K562 (cell line): ENCODE measurements around the gene DNM1. TPM values are rescaled to one million over a fixed set of nuclear protein-coding genes. Genes with fewer than 3 reads are reported as not detected.

ENCODE experiments used
- C11orf30 ChIP-seq: fragments of 450-650 bp; IDR thresholded peaks from 2 replicates; pipeline ENCODE4 v1.6.1; 2016; ENCODE audit warnings: low read depth, mild to moderate bottlenecking
- CHD4 ChIP-seq: fragments of 200-600 bp; sonication (generic); IDR thresholded peaks from 3 replicates; pipeline ENCODE4 v1.6.1; 2012; ENCODE audit warnings: low read depth, mild to moderate bottlenecking, mixed read lengths, low read length, inconsistent platforms; ENCODE audit not compliant: insufficient read depth, insufficient replicate concordance, poor library complexity, severe bottlenecking
- ETV1 ChIP-seq: fragments of 450-650 bp; conservative IDR thresholded peaks from 2 replicates; pipeline ENCODE4 v1.6.1; 2016; ENCODE audit warnings: missing genetic modification characterization, control low read depth, low read depth, missing compliant biosample characterization
- HDAC8 ChIP-seq: fragments of 450-650 bp; IDR thresholded peaks from 2 replicates; pipeline ENCODE4 v1.6.1; 2016; ENCODE audit warnings: mild to moderate bottlenecking, missing genetic modification characterization, moderate library complexity, missing compliant biosample characterization
- HEY1 ChIP-seq: fragments of 250-450 bp; sonication (Bioruptor Pico); IDR thresholded peaks from 2 replicates; pipeline ENCODE4 v1.5.0; 2020; ENCODE audit warnings: mild to moderate bottlenecking, moderate library complexity, borderline replicate concordance
- HMG20B ChIP-seq: fragments of 250-450 bp; sonication (Bioruptor Pico); IDR thresholded peaks from 2 replicates; pipeline ENCODE4 v1.5.0; 2021; ENCODE audit warnings: mild to moderate bottlenecking
- JUN ChIP-seq, 2 experiments: sonication (generic) in 1 of 2; formaldehyde crosslinking in 1 of 2; IDR thresholded peaks; 2 replicates each; pipeline versions ENCODE4 v1.6.1 to v1.8.0; 2012 to 2022; ENCODE audit warnings: borderline replicate concordance in 2 of 2, mild to moderate bottlenecking in 2 of 2, improper control_type of control experiment in 1 of 2, low read depth in 1 of 2, low read length in 1 of 2, missing genetic modification reagents in 1 of 2
- KLF6 ChIP-seq: fragments of 250-450 bp; sonication (Bioruptor Pico); IDR thresholded peaks from 2 replicates; pipeline ENCODE4 v1.4.0; 2020; ENCODE audit warnings: mild to moderate bottlenecking, moderate library complexity, borderline replicate concordance
- MAZ ChIP-seq, 2 experiments: fragments of 450-650 bp in 1 of 2; sonication (generic) in 1 of 2; formaldehyde crosslinking; IDR thresholded peaks in 1 of 2; conservative IDR thresholded peaks in 1 of 2; 2 replicates each; pipeline versions ENCODE4 v1.4.0 to v1.5.0; 2020; ENCODE audit warnings: mild to moderate bottlenecking in 1 of 2, missing genetic modification reagents in 1 of 2
- MCM2 ChIP-seq: fragments of 450-650 bp; IDR thresholded peaks from 2 replicates; pipeline ENCODE4 v1.6.1; 2017; ENCODE audit warnings: low read depth, mild to moderate bottlenecking
- NR4A1 ChIP-seq, 2 experiments: fragments of 250-450 bp in 1 of 2; fragments of 450-650 bp in 1 of 2; sonication (Bioruptor Pico) in 1 of 2; IDR thresholded peaks; 2 replicates each; pipeline versions ENCODE4 v1.4.0 to v1.6.1; 2016 to 2020; ENCODE audit warnings: mild to moderate bottlenecking in 2 of 2, missing compliant biosample characterization in 1 of 2, missing genetic modification characterization in 1 of 2, moderate library complexity in 1 of 2
- RFX7 ChIP-seq: fragments of 250-450 bp; sonication (Bioruptor Pico); IDR thresholded peaks from 2 replicates; pipeline ENCODE4 v1.5.1; 2021; ENCODE audit warnings: mild to moderate bottlenecking
- SMAD4 ChIP-seq: fragments of 250-450 bp; sonication (Bioruptor Pico); conservative IDR thresholded peaks from 2 replicates; pipeline ENCODE4 v1.8.0; 2021; ENCODE audit warnings: inconsistent platforms, mild to moderate bottlenecking, moderate library complexity
- ZKSCAN3 ChIP-seq: fragments of 250-450 bp; sonication (Bioruptor Pico); IDR thresholded peaks from 2 replicates; pipeline ENCODE4 v1.4.0; 2020
- ZNF239 ChIP-seq: fragments of 250-450 bp; sonication (Bioruptor Pico); IDR thresholded peaks from 2 replicates; pipeline ENCODE4 v1.4.0; 2020; ENCODE audit warnings: mild to moderate bottlenecking
- polyA plus RNA-seq, 8 experiments: library from polyadenylated mRNA; depleted of rRNA in 4 of 8; stranded (reverse) in 5 of 8; unstranded in 3 of 8; fragments of >200 nt; fragmentation: Nextera tagmentation in 2 of 8; fragmentation: Illumina TruSeq in 1 of 8; extraction: Ambion mirVana in 2 of 8; extraction: Trizol in 1 of 8; gene quantifications; 2 replicates each; pipeline versions ENCODE4 v1.2.1 to v1.2.3, GENCODE V29; 2011 to 2014; ENCODE audit warnings: inconsistent platforms in 1 of 8, missing spikeins in 1 of 8
- total RNA-seq, 7 experiments: library from RNA; depleted of rRNA in 6 of 7; stranded (reverse); fragments of >200 nt in 6 of 7; fragmentation: Illumina TruSeq in 2 of 7; extraction: Trizol in 2 of 7; gene quantifications; 2 replicates each; pipeline versions ENCODE4 v1.2.1 to v1.2.3, GENCODE V29; 2011 to 2021; ENCODE audit warnings: low replicate concordance in 1 of 7
- TF ChIP-seq, protein P1 (sequence below): fragments of 450-650 bp; formaldehyde crosslinking; IDR thresholded peaks from 2 replicates; pipeline ENCODE4 v1.4.0; 2022; ENCODE audit warnings: missing genetic modification characterization
- TF ChIP-seq, protein P2 (sequence below), 2 experiments: fragments of 250-450 bp in 1 of 2; fragments of 450-650 bp in 1 of 2; sonication (Bioruptor Pico) in 1 of 2; IDR thresholded peaks; 2 replicates each; pipeline versions ENCODE4 v1.6.1 to v1.8.0; 2016 to 2021; ENCODE audit warnings: mild to moderate bottlenecking in 2 of 2, moderate library complexity in 2 of 2, missing compliant biosample characterization in 1 of 2, missing genetic modification characterization in 1 of 2
- TF ChIP-seq, protein P3 (sequence below): fragments of 450-650 bp; IDR thresholded peaks from 2 replicates; pipeline ENCODE4 v1.6.1; 2018; ENCODE audit warnings: mild to moderate bottlenecking, low read depth; ENCODE audit not compliant: partially characterized antibody
- TF ChIP-seq, protein P4 (sequence below): fragments of 250-450 bp; sonication (Bioruptor Pico); IDR thresholded peaks from 2 replicates; pipeline ENCODE4 v1.8.0; 2022; ENCODE audit warnings: inconsistent platforms, mild to moderate bottlenecking, moderate library complexity, borderline replicate concordance

Gene DNM1
- total and polyA plus RNA-seq, 9 of the 15 experiments (the other 6 are each of a cell fraction or from before 2014, with no cell fraction given) = 0.39 to 23.1 (median 9.1) TPM

DNA sequence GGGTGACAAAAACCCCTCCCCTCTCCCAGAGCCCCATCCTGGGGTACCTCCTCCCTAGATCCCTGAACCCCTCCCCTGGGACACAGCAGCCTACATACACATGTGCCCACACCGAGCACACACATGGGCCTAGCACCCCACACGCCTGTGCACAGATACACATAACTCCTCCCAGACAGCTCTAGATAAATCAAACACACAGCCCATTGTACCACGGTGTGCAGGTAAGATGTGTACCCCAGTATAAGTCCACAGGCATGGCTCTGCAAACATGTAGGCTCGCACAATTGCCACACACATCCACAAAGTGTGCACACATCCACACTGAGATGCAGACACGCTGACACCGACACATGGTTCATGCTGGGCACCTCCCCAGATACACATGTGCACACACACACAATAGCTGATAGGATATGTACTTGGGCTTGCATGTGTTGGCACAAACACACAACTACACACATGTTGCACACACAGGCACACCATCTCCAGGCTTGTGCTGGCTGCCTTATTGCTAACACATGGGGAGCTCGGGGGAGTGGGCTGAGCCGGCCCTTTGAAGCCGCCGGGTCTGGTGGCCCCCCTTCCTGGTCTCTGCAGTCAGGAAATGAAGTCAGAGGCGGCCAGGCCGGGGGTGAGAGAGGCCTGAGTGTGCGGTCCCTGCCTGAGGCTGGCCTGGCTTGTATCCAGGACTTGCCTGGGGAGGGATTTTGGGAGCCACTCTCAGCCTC lies 42.4 kb downstream of the DNM1 start (continued):
- TF ChIP-seq MAZ (CRISPR knock-in tag; conservative IDR thresholded peaks at IDR 0.05 in 1 of 2, IDR thresholded peaks at IDR 0.05 in 1 of 2) = peak in 1 of 2 experiments; percentile 42; a peak in 1 of 4 replicates
- TF ChIP-seq, protein P1, sequence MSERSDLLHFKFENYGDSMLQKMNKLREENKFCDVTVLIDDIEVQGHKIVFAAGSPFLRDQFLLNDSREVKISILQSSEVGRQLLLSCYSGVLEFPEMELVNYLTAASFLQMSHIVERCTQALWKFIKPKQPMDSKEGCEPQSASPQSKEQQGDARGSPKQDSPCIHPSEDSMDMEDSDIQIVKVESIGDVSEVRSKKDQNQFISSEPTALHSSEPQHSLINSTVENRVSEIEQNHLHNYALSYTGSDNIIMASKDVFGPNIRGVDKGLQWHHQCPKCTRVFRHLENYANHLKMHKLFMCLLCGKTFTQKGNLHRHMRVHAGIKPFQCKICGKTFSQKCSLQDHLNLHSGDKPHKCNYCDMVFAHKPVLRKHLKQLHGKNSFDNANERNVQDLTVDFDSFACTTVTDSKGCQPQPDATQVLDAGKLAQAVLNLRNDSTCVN (CRISPR knock-in tag) = no peak
- TF ChIP-seq ZKSCAN3 (CRISPR knock-in tag) = no peak
- TF ChIP-seq CHD4 = peak; percentile 17
- TF ChIP-seq RFX7 (CRISPR knock-in tag) = no peak
- peak; percentile 43; the same call in 1 of the 2 replicates for TF ChIP-seq ETV1 (tag)
- TF ChIP-seq HMG20B = no peak
- TF ChIP-seq HDAC8 (tag) = no peak
- peak; percentile 7; the same call in 1 of the 2 replicates for TF ChIP-seq JUN (IDR thresholded peaks at IDR 0.05; ENCODE audit: borderline replicate concordance, low read depth, low read length)
- TF ChIP-seq JUN (CRISPR knock-in tag; IDR thresholded peaks at IDR 0.05; ENCODE audit: borderline replicate concordance) = no peak
- TF ChIP-seq, protein P2, sequence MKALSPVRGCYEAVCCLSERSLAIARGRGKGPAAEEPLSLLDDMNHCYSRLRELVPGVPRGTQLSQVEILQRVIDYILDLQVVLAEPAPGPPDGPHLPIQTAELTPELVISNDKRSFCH (CRISPR knock-in tag; IDR thresholded peaks at IDR 0.05) = no peak
- TF ChIP-seq, protein P2 (tag; IDR thresholded peaks at IDR 0.05) = peak; percentile 57; the same call in 1 of the 2 replicates
- TF ChIP-seq SMAD4 = 0 out of 2 replicates have a peak, but pooled peaks have one; percentile 22
- TF ChIP-seq MCM2 = no peak
- TF ChIP-seq, protein P3, sequence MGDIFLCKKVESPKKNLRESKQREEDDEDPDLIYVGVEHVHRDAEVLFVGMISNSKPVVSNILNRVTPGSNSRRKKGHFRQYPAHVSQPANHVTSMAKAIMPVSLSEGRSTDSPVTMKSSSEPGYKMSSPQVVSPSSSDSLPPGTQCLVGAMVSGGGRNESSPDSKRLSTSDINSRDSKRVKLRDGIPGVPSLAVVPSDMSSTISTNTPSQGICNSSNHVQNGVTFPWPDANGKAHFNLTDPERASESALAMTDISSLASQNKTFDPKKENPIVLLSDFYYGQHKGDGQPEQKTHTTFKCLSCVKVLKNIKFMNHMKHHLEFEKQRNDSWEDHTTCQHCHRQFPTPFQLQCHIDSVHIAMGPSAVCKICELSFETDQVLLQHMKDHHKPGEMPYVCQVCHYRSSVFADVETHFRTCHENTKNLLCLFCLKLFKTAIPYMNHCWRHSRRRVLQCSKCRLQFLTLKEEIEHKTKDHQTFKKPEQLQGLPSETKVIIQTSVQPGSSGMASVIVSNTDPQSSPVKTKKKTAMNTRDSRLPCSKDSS = no peak
- TF ChIP-seq HEY1 (CRISPR knock-in tag) = no peak
- no peak for TF ChIP-seq NR4A1 (CRISPR knock-in tag; IDR thresholded peaks at IDR 0.05)
- TF ChIP-seq NR4A1 (tag; IDR thresholded peaks at IDR 0.05) = no peak
- no peak for TF ChIP-seq KLF6 (CRISPR knock-in tag)
- TF ChIP-seq, protein P4, sequence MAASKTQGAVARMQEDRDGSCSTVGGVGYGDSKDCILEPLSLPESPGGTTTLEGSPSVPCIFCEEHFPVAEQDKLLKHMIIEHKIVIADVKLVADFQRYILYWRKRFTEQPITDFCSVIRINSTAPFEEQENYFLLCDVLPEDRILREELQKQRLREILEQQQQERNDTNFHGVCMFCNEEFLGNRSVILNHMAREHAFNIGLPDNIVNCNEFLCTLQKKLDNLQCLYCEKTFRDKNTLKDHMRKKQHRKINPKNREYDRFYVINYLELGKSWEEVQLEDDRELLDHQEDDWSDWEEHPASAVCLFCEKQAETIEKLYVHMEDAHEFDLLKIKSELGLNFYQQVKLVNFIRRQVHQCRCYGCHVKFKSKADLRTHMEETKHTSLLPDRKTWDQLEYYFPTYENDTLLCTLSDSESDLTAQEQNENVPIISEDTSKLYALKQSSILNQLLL (CRISPR knock-in tag) = no peak
- no peak for TF ChIP-seq C11orf30
- no peak for TF ChIP-seq ZNF239 (CRISPR knock-in tag)
